ENCODE results near the gene ENOSF1.

- TF ChIP-seq, protein P1, sequence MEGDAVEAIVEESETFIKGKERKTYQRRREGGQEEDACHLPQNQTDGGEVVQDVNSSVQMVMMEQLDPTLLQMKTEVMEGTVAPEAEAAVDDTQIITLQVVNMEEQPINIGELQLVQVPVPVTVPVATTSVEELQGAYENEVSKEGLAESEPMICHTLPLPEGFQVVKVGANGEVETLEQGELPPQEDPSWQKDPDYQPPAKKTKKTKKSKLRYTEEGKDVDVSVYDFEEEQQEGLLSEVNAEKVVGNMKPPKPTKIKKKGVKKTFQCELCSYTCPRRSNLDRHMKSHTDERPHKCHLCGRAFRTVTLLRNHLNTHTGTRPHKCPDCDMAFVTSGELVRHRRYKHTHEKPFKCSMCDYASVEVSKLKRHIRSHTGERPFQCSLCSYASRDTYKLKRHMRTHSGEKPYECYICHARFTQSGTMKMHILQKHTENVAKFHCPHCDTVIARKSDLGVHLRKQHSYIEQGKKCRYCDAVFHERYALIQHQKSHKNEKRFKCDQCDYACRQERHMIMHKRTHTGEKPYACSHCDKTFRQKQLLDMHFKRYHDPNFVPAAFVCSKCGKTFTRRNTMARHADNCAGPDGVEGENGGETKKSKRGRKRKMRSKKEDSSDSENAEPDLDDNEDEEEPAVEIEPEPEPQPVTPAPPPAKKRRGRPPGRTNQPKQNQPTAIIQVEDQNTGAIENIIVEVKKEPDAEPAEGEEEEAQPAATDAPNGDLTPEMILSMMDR (conservative IDR thresholded peaks at IDR 0.05; ENCODE audit: low read depth, low read length), result no peak
- TF ChIP-seq POLR2A (IDR thresholded peaks at IDR 0.05; ENCODE audit: low read depth, low read length) (no peak), BHLHE40 (IDR thresholded peaks at IDR 0.05; ENCODE audit: low read depth, low read length) (no peak)
These were observed 19.6 kb downstream of the ENOSF1 start for GRCh38 chr18:692824-693223.
